ENCODE measurements around the gene SKIC8.

DNA sequence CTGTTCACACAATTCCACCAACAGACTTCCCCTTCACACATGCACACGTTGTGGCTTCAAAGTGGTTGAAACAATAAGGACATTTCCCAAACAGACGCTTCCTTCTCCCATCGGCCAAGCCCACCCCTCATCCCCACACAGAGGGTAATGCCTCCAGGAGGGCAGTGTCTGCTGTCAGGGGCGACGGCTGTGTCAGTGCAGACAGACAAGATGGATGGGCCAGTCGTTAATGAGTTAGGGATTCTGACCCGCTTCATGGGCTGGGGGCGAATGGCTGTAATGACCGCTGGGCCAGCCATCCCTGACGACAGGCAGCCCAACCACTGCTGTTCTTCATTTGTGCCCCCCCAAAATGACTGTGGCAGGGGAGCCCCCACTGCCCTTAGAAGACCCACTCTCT, 20.2 kb upstream of the SKIC8 start:
- TF ChIP-seq, protein P1, sequence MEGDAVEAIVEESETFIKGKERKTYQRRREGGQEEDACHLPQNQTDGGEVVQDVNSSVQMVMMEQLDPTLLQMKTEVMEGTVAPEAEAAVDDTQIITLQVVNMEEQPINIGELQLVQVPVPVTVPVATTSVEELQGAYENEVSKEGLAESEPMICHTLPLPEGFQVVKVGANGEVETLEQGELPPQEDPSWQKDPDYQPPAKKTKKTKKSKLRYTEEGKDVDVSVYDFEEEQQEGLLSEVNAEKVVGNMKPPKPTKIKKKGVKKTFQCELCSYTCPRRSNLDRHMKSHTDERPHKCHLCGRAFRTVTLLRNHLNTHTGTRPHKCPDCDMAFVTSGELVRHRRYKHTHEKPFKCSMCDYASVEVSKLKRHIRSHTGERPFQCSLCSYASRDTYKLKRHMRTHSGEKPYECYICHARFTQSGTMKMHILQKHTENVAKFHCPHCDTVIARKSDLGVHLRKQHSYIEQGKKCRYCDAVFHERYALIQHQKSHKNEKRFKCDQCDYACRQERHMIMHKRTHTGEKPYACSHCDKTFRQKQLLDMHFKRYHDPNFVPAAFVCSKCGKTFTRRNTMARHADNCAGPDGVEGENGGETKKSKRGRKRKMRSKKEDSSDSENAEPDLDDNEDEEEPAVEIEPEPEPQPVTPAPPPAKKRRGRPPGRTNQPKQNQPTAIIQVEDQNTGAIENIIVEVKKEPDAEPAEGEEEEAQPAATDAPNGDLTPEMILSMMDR (IDR thresholded peaks at IDR 0.05; ENCODE audit: low read length) = no peak
- no peak for TF ChIP-seq EZH2 (IDR thresholded peaks at IDR 0.05; ENCODE audit: borderline replicate concordance, low read length)

All from OCI-LY1 (cell line).